HG03439 (cell line): ENCODE results near the gene BIRC5.
A peak's percentile ranks its signal among the peaks of the same experiment; 100 is the strongest.

Experiments
- ATAC-seq: cut with Tn5 transposase; IDR thresholded peaks from one replicate; pipeline ENCODE4 v1.9.1; 2021; ENCODE audit warnings: mild to moderate bottlenecking, moderate library complexity; ENCODE audit not compliant: unreplicated experiment

BIRC5 gene

GRCh38 chr17:78183916-78184315, 30.1 kb upstream of the BIRC5 start:
- no peak for ATAC-seq

GRCh38 chr17:78184351-78184750, 29.7 kb upstream of the BIRC5 start:
- ATAC-seq = no peak

GRCh38 chr17:78184868-78185267, 29.2 kb upstream of the BIRC5 start:
- ATAC-seq = no peak

- ATAC-seq = no peak
Measured at GRCh38 chr17:78185981-78186691, 27.9 kb upstream of the BIRC5 start.

GRCh38 chr17:78186692-78187595, 27.1 kb upstream of the BIRC5 start, which contains the start of the genes AFMID and TK1:
Gene AFMID, plus strand, starts transcription at chr17:78187362. Its CDS starts 9 bp downstream, at chr17:78187371.
Gene TK1, minus strand, starts transcription at chr17:78187052. Its CDS starts 58 bp downstream, at chr17:78186994.
- peak; percentile 78 for ATAC-seq

GRCh38 chr17:78196716-78197115, 17.3 kb upstream of the BIRC5 start:
- no peak for ATAC-seq

- no peak for ATAC-seq
Measured at GRCh38 chr17:78197147-78197832, 16.8 kb upstream of the BIRC5 start.

GRCh38 chr17:78200451-78200850, 13.6 kb upstream of the BIRC5 start:
- ATAC-seq = no peak

GRCh38 chr17:78202666-78203065, 11.4 kb upstream of the BIRC5 start:
- ATAC-seq = no peak

- ATAC-seq = no peak
Measured at GRCh38 chr17:78204387-78205123, 9.5 kb upstream of the BIRC5 start.

- no peak for ATAC-seq
Measured at GRCh38 chr17:78205124-78205775, 8.8 kb upstream of the BIRC5 start.

GRCh38 chr17:78206298-78206697, 7.8 kb upstream of the BIRC5 start:
- ATAC-seq = no peak

GRCh38 chr17:78208486-78208885, 5.6 kb upstream of the BIRC5 start:
- ATAC-seq = no peak

- ATAC-seq = no peak
Measured at GRCh38 chr17:78210111-78210510, 3.9 kb upstream of the BIRC5 start.

- no peak for ATAC-seq
Measured at GRCh38 chr17:78211032-78211431, 3.0 kb upstream of the BIRC5 start.

- no peak for ATAC-seq
Measured at GRCh38 chr17:78214706-78215061, 631 bp downstream of the BIRC5 start.

- ATAC-seq = no peak
Measured at GRCh38 chr17:78219396-78220150, 5.5 kb downstream of the BIRC5 start.

GRCh38 chr17:78223061-78223460, 9.0 kb downstream of the BIRC5 start:
- no peak for ATAC-seq

GRCh38 chr17:78223765-78224164, 9.7 kb downstream of the BIRC5 start:
- no peak for ATAC-seq
